GM06990 (cell line): Measurements from ENCODE around the gene PLEKHJ1.

ENCODE experiments used
- DNase-seq: peaks from one replicate; pipeline ENCODE4 v3.0.0-alpha.2; 2011; ENCODE audit not compliant: insufficient read length; ENCODE audit errors: extremely low read depth
- H3K27me3 ChIP-seq: replicated peaks from 2 replicates; pipeline ENCODE4 v1.6.0; 2011; ENCODE audit warnings: low read length; ENCODE audit not compliant: control insufficient read depth, insufficient read depth
- H3K36me3 ChIP-seq: 2 replicates; pipeline ENCODE4 v1.5.1; 2011; ENCODE audit warnings: low read length; ENCODE audit not compliant: control insufficient read depth, insufficient read depth
- H3K4me3 ChIP-seq: replicated peaks from 2 replicates; pipeline ENCODE4 v1.5.1; 2011; ENCODE audit warnings: low read depth, mild to moderate bottlenecking, control low read depth, low read length
- TF ChIP-seq, protein P1 (sequence below): IDR thresholded peaks from 2 replicates; pipeline ENCODE4 v1.5.1; 2011; ENCODE audit warnings: low read length, control low read depth, mild to moderate bottlenecking, inconsistent platforms; ENCODE audit not compliant: insufficient read depth, poor library complexity, severe bottlenecking

Gene PLEKHJ1

DNA sequence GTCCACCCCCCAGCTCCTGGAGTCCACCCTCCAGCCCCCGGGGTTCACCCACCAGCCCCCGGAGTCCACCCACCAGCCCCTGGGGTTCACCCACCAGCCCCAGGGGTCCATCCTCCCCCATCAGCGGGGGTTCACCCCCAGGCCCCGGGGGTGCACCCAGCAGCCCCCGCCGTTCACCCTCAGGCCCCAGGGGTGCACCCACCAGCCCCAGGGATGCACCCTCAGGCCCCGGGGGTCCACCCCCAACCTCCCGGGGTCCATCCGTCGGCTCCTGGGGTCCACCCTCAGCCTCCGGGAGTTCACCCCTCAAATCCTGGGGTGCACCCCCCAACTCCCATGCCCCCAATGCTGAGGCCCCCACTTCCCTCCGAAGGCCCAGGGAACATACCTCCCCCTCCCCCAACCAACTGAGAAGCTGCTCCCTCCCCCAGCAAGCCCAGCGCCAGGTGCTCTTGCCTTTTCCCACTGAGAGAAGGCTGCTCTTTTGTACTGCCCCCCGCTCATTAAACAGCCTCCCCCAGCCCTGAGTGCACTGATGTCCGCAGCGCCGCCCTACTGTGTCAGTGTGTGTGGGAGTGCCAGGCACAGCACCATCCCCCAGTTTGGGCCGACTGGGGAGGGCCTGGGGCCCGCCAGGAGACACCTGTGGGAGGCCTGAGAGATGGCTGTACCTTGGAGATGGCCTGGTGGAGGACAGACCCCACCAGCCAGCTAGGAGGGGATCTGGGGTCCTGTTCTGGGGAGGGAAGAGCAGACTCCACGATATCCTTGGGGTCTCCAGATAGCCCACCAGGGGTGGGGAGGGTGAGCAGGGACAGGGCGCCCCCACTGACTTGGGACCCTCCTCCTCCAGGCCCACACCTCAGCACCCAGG is 12.2 kb upstream of the PLEKHJ1 start:
- TF ChIP-seq, protein P1, sequence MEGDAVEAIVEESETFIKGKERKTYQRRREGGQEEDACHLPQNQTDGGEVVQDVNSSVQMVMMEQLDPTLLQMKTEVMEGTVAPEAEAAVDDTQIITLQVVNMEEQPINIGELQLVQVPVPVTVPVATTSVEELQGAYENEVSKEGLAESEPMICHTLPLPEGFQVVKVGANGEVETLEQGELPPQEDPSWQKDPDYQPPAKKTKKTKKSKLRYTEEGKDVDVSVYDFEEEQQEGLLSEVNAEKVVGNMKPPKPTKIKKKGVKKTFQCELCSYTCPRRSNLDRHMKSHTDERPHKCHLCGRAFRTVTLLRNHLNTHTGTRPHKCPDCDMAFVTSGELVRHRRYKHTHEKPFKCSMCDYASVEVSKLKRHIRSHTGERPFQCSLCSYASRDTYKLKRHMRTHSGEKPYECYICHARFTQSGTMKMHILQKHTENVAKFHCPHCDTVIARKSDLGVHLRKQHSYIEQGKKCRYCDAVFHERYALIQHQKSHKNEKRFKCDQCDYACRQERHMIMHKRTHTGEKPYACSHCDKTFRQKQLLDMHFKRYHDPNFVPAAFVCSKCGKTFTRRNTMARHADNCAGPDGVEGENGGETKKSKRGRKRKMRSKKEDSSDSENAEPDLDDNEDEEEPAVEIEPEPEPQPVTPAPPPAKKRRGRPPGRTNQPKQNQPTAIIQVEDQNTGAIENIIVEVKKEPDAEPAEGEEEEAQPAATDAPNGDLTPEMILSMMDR = no peak
- no peak for DNase-seq
- H3K4me3 ChIP-seq = no peak overlapping the region
- H3K27me3 ChIP-seq = no peaks in the 10 kb centered on the region; the same call in 1 of the 2 replicates
- peaks cover 38% of the 10 kb centered on the region for H3K36me3 ChIP-seq

DNA sequence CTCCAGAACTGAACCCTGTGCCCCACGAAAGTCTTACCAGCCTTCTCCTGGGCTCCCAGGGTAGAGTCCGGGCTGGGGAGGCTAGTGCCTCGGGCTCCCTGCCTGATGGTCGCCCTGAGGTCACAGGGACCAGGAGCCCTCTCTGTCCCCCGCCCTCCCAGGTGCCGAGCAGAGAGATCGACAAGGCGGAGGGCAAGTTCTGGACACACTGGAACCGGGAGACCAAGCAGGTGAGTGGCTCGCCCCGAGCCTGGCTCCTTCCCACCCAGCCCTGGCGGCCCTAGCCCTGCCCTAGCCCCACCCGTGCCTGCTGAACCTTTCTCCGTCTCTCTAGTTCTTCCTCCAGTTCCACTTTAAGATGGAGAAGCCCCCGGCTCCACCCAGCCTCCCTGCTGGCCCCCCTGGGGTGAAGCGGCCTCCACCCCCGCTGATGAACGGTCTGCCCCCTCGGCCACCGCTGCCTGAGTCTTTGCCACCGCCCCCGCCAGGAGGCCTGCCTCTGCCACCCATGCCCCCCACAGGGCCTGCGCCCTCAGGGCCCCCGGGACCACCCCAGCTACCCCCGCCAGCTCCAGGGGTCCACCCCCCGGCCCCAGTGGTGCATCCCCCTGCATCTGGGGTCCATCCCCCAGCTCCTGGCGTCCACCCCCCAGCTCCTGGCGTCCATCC is 11.4 kb upstream of the PLEKHJ1 start:
- Histone ChIP-seq H3K27me3 (no peaks in the 10 kb centered on the region; the same call in 1 of the 2 replicates), H3K36me3 (peaks cover 44% of the 10 kb centered on the region), H3K4me3 (no peak overlapping the region)
- TF ChIP-seq, protein P1 = no peak
- DNase-seq = no peak

DNA sequence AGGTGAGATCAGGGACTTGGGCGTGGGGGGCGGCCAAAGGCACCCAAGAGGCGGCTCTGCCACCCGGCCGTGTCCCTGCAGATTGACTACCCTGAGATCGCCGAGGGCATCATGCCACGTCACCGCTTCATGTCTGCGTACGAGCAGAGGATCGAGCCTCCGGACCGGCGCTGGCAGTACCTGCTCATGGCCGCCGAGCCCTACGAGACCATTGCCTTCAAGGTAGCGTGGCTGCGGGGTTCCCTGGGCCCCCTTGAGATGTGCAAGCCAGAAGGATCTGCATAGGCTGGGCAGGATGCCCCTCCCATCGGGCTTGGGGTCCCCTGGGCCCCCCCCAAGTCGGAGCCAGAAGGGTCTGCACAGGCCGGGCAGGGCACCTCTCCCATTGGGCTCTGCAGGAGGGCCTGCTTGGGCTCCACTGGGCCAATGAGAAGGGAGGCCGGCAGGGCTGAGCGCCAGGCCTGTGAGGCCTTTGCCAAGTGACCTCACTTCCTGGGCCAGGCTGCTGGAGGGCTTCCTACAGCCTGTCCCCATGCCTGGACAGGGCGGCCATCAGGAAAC is 10.8 kb upstream of the PLEKHJ1 start:
- H3K36me3 ChIP-seq = peaks cover 48% of the 10 kb centered on the region
- no peak for DNase-seq

DNA sequence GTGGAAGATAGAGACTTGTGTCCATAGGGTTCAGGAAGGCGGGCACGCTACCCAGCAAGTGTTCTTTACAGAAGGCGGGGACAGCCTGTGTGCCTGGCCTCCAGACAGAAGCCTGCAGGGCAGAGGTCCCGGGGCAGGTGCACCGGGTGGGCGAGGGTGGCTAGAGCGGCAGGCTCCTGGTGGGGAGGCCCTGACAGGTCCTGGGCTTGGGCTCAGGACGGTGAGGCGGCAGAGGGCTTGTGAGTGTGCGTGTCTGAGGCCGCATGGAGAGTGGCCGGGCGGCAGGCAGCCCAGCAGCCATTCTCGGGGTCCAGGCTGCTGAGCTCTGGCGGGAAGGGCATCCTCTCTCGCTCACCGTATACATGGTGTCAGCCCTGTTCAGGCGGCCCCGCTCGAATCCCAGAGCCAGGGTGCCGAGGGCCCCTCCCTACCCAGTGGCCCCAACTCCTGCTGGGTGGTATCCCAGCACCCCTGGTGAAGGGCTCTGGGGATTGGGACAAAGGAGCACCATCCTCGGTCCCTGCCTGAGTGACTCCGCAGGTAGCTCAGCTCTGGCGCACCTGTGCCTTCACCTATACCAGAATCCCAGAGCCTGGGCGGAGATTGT is 10.0 kb upstream of the PLEKHJ1 start:
- Histone ChIP-seq H3K36me3 (peaks cover 50% of the 10 kb centered on the region), H3K27me3 (no peaks in the 10 kb centered on the region; the same call in 1 of the 2 replicates), H3K4me3 (no peak overlapping the region)
- TF ChIP-seq, protein P1 = no peak
- no peak for DNase-seq

More for the DNA sequence above, 10.8 kb upstream of the PLEKHJ1 start:
- TF ChIP-seq, protein P1 = no peak
- H3K27me3 ChIP-seq = no peaks in the 10 kb centered on the region; the same call in 1 of the 2 replicates
- H3K4me3 ChIP-seq = no peak overlapping the region

DNA sequence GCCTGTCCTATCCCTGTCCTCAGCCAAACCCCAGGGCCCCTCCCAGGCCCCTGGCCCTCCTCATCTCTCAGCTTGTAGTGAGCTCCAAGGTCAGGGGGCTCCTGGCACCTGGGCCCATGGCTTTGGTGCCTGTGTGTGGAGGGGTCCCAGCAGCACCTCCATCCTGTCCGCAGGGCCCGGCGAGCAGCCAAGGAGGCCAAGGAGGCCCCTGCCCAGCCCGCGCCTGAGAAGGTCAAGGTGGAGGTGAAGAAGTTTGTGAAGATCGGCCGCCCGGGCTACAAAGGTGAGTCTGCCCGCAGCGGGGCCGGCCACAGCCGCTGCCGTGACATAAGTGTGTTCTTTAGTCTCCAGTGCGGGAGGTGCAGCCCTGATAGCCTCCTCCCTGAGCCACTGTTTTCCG is 9.1 kb upstream of the PLEKHJ1 start:
- H3K36me3 ChIP-seq = peaks cover 52% of the 10 kb centered on the region
- TF ChIP-seq, protein P1 = no peak
- no peak for DNase-seq
- H3K27me3 ChIP-seq = no peaks in the 10 kb centered on the region; the same call in 1 of the 2 replicates
- no peak overlapping the region for H3K4me3 ChIP-seq
